Middle frontal gyrus (tissue), 1 donor: ENCODE data around the gene SPOP.
"Not testable (repeated sequence)": the region's sequence is repeated elsewhere in the genome, so short reads cannot be mapped to it uniquely, and the experiment has no call there.

Experiments
- DNase-seq: peaks from one replicate; pipeline ENCODE4 v3.0.0-alpha.2; 2015; ENCODE audit warnings: low spot score; ENCODE audit errors: extremely low spot score

Gene SPOP

GRCh38 chr17:49552070-49552751, 125.7 kb downstream of the SPOP start:
- DNase-seq: no peak

- no peak for DNase-seq
These were observed 126.5 kb downstream of the SPOP start for GRCh38 chr17:49551221-49552069.

GRCh38 chr17:49550764-49551163, 127.1 kb downstream of the SPOP start:
- DNase-seq: not testable (repeated sequence)

DNA sequence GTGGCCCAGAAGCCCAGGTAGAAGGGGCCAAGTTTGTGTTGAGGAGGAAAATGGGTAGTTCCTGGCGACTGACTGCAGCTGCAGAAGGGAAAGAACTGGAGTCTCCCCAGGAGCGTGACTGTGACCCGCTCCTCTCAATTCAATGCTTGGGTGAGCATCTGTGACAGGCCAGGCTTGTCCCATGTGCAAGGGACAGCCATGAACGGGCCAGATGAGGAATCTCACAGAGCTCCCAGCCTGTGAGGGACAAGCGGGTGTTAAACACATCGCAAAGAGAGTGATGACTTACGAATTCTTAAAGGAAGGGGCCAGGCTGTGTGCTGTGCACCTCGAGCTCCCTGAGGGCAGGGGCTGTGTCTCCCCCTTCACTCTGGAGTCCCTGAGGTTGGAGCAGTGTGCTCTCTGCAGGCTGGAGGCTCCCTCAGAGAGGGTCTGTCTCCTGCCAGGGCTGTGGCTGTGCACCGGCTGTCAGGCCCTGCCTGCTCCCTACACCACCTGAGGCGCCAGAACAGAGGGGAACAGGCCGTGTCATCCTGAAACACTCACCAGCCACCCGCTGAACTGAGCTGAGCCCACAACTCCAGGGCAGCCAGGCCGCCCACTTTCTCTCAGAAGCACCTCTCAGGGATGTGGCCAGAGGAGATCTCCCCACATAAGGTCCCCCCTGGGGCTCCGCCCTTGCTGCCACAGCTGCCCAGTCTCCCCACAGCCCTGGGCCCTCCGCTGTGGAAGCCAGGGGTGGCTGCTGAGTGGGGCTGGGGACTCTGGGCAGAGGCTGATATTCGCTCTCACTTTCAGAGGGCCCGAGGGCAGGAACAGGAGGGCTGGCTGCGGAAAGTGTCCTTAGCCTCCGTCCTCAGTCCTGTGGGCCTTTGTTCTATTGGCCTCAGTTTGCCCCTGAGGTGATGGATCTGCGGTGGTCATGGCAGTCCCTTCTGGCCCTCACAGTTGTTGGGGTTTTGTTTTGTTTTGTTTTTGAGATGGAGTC, 127.9 kb downstream of the SPOP start:
- DNase-seq: no peak

DNA sequence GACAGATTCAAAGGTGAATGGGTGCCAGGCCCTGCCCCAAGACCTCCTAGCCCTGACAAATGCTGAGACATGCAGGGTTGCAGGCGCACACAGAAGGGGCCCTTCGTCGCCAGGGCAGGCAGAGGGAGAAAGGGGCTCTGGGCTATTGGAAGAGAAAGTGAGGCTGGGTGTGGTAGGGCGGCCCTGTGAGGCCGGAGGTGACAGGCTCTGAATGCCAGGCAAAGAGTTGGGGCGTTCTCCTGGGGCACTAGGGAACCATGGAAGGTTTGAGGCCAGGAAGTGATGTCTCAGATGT, 128.6 kb downstream of the SPOP start:
- no peak for DNase-seq
